Mononuclear cell (primary cell): ENCODE data around the gene POGZ. TPM values are rescaled to one million over a fixed set of nuclear protein-coding genes. Genes with fewer than 3 reads are reported as not detected.
"Not testable (repeated sequence)": the region's sequence is repeated elsewhere in the genome, so short reads cannot be mapped to it uniquely, and the experiment has no call there.

Experiments used
- H3K27me3 ChIP-seq: 2 replicates; pipeline ENCODE4 v1.6.0; 2011; ENCODE audit warnings: low read length, control low read depth; ENCODE audit not compliant: insufficient read depth
- H3K4me1 ChIP-seq: 2 replicates; pipeline ENCODE4 v1.5.1; 2011; ENCODE audit warnings: mild to moderate bottlenecking, low read length, control low read depth; ENCODE audit not compliant: insufficient read depth
- H3K4me3 ChIP-seq: 2 replicates; pipeline ENCODE4 v1.5.1; 2011; ENCODE audit warnings: mild to moderate bottlenecking, low read length, moderate library complexity
- H3K9me3 ChIP-seq: 2 replicates; pipeline ENCODE4 v1.5.1; 2011; ENCODE audit warnings: low read depth, mild to moderate bottlenecking, control low read depth, low read length
- total RNA-seq: library from RNA; depleted of rRNA; stranded (reverse); fragments of >200 nt; gene quantifications from one replicate; pipeline ENCODE4 v1.2.3, GENCODE V29; 2012

The POGZ gene
- total RNA-seq, 1 donor = 48.0 TPM

- Histone ChIP-seq H3K27me3 (no peaks in the 10 kb centered on the region), H3K9me3 (no peaks in the 10 kb centered on the region), H3K4me1 (peaks cover 29% of the 10 kb centered on the region), H3K4me3 (no peak overlapping the region)
Measured at GRCh38 chr1:151455966-151456365, 3.3 kb downstream of the POGZ start.

GRCh38 chr1:151455231-151455630 is 4.1 kb downstream of the POGZ start:
- Histone ChIP-seq H3K4me3 (no peak overlapping the region), H3K27me3 (no peaks in the 10 kb centered on the region), H3K4me1 (peaks cover 29% of the 10 kb centered on the region), H3K9me3 (no peaks in the 10 kb centered on the region)

- Histone ChIP-seq H3K27me3 (no peaks in the 10 kb centered on the region), H3K4me3 (no peak overlapping the region), H3K4me1 (peaks cover 11% of the 10 kb centered on the region), H3K9me3 (no peaks in the 10 kb centered on the region)
Measured at GRCh38 chr1:151447696-151448095, 11.6 kb downstream of the POGZ start.

- Histone ChIP-seq H3K27me3 (no peaks in the 10 kb centered on the region), H3K4me1 (peaks cover 11% of the 10 kb centered on the region), H3K9me3 (no peaks in the 10 kb centered on the region), H3K4me3 (no peak overlapping the region)
Measured at GRCh38 chr1:151444783-151445177, 14.5 kb downstream of the POGZ start.

- Histone ChIP-seq H3K27me3 (no peaks in the 10 kb centered on the region), H3K9me3 (no peaks in the 10 kb centered on the region), H3K4me3 (no peak overlapping the region), H3K4me1 (peaks cover 11% of the 10 kb centered on the region)
Measured at GRCh38 chr1:151443846-151444782, 15.2 kb downstream of the POGZ start.

GRCh38 chr1:151437396-151437795 is 21.9 kb downstream of the POGZ start:
- H3K9me3 ChIP-seq, H3K4me3 ChIP-seq, H3K27me3 ChIP-seq: not testable (repeated sequence)
- peaks cover 12% of the 10 kb centered on the region for H3K4me1 ChIP-seq

GRCh38 chr1:151436985-151437384 is 22.3 kb downstream of the POGZ start:
- no peak overlapping the region for H3K4me3 ChIP-seq
- H3K27me3 ChIP-seq = no peaks in the 10 kb centered on the region
- no peaks in the 10 kb centered on the region for H3K9me3 ChIP-seq
- H3K4me1 ChIP-seq = peaks cover 12% of the 10 kb centered on the region

- H3K4me3 ChIP-seq = no peak overlapping the region
- H3K4me1 ChIP-seq = peaks cover 12% of the 10 kb centered on the region
- no peaks in the 10 kb centered on the region for H3K9me3 ChIP-seq
- H3K27me3 ChIP-seq = no peaks in the 10 kb centered on the region
Measured at GRCh38 chr1:151435174-151435573, 24.1 kb downstream of the POGZ start.

GRCh38 chr1:151433827-151434226 is 25.5 kb downstream of the POGZ start:
- H3K4me1 ChIP-seq = peaks cover 12% of the 10 kb centered on the region
- not testable (repeated sequence) for H3K4me3 ChIP-seq, H3K27me3 ChIP-seq, H3K9me3 ChIP-seq

GRCh38 chr1:151428068-151428467 is 31.2 kb downstream of the POGZ start:
- Histone ChIP-seq H3K9me3 (no peaks in the 10 kb centered on the region), H3K4me1 (no peaks in the 10 kb centered on the region), H3K4me3 (no peak overlapping the region), H3K27me3 (no peaks in the 10 kb centered on the region)

GRCh38 chr1:151425103-151425502 is 34.2 kb downstream of the POGZ start:
- Histone ChIP-seq H3K4me3 (no peak overlapping the region), H3K4me1 (no peaks in the 10 kb centered on the region), H3K9me3 (no peaks in the 10 kb centered on the region), H3K27me3 (no peaks in the 10 kb centered on the region)

GRCh38 chr1:151419819-151420218 is 39.5 kb downstream of the POGZ start:
- no peaks in the 10 kb centered on the region for H3K4me1 ChIP-seq
- no peak overlapping the region for H3K4me3 ChIP-seq
- H3K27me3 ChIP-seq = no peaks in the 10 kb centered on the region
- H3K9me3 ChIP-seq = no peaks in the 10 kb centered on the region

- no peaks in the 10 kb centered on the region for H3K4me1 ChIP-seq
- no peaks in the 10 kb centered on the region for H3K9me3 ChIP-seq
- H3K4me3 ChIP-seq = no peak overlapping the region
- no peaks in the 10 kb centered on the region for H3K27me3 ChIP-seq
Measured at GRCh38 chr1:151418081-151418480, 41.2 kb downstream of the POGZ start.

- Histone ChIP-seq H3K9me3 (no peaks in the 10 kb centered on the region), H3K4me1 (no peaks in the 10 kb centered on the region), H3K27me3 (no peaks in the 10 kb centered on the region), H3K4me3 (no peak overlapping the region)
Measured at GRCh38 chr1:151416231-151416630, 43.1 kb downstream of the POGZ start.

GRCh38 chr1:151411884-151412283 is 47.4 kb downstream of the POGZ start:
- no peaks in the 10 kb centered on the region for H3K4me1 ChIP-seq
- H3K4me3 ChIP-seq = no peak overlapping the region
- H3K9me3 ChIP-seq = no peaks in the 10 kb centered on the region
- H3K27me3 ChIP-seq = no peaks in the 10 kb centered on the region

GRCh38 chr1:151408891-151409290 is 50.4 kb downstream of the POGZ start:
- no peaks in the 10 kb centered on the region for H3K4me1 ChIP-seq
- H3K4me3 ChIP-seq = no peak overlapping the region
- H3K9me3 ChIP-seq = no peaks in the 10 kb centered on the region
- H3K27me3 ChIP-seq = no peaks in the 10 kb centered on the region
